ENCODE measurements around the gene KATNB1. TPM values are rescaled to one million over a fixed set of nuclear protein-coding genes. Genes with fewer than 3 reads are reported as not detected.
A peak's percentile ranks its signal among the peaks of the same experiment; 100 is the strongest.

Gene KATNB1
- total RNA-seq, 2 donors from 2014 or later = 17.0 to 26.3 TPM

DNA sequence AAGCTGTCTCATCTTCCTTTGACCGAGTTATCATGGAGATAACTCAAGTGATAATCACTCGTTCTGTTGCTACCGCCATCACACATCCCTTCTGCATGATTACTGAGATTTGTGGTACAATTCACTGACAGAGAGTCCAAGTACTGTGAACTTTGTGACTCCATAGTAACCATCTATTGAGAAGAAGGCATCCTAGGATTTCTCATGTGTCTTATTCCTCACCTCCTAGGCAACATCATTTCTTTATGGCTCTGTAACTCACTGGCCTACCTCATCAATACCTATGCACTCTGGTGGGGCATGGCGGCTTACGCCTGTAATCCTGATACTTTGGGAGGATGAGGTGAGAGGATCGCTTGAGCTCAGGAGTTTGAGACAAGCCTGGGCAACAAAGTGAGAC lies 21.5 kb upstream of the KATNB1 start:
- Histone ChIP-seq H3K4me1 (no peaks in the 10 kb centered on the region), H3K4me3 (no peak overlapping the region), H3K9me3 (no peaks in the 10 kb centered on the region), H3K27ac (no peak overlapping the region), H3K27me3 (no peaks in the 10 kb centered on the region), H3K36me3 (no peaks in the 10 kb centered on the region), H3K9ac (ENCODE audit: low read depth in 2 of 2, low read length in 2 of 2) (no peak overlapping the region)
- no peak for DNase-seq
- intact Hi-C loops (cut with DNase I) = no loop called here
- TF ChIP-seq, protein P1, sequence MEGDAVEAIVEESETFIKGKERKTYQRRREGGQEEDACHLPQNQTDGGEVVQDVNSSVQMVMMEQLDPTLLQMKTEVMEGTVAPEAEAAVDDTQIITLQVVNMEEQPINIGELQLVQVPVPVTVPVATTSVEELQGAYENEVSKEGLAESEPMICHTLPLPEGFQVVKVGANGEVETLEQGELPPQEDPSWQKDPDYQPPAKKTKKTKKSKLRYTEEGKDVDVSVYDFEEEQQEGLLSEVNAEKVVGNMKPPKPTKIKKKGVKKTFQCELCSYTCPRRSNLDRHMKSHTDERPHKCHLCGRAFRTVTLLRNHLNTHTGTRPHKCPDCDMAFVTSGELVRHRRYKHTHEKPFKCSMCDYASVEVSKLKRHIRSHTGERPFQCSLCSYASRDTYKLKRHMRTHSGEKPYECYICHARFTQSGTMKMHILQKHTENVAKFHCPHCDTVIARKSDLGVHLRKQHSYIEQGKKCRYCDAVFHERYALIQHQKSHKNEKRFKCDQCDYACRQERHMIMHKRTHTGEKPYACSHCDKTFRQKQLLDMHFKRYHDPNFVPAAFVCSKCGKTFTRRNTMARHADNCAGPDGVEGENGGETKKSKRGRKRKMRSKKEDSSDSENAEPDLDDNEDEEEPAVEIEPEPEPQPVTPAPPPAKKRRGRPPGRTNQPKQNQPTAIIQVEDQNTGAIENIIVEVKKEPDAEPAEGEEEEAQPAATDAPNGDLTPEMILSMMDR (IDR thresholded peaks at IDR 0.05) = no peak

DNA sequence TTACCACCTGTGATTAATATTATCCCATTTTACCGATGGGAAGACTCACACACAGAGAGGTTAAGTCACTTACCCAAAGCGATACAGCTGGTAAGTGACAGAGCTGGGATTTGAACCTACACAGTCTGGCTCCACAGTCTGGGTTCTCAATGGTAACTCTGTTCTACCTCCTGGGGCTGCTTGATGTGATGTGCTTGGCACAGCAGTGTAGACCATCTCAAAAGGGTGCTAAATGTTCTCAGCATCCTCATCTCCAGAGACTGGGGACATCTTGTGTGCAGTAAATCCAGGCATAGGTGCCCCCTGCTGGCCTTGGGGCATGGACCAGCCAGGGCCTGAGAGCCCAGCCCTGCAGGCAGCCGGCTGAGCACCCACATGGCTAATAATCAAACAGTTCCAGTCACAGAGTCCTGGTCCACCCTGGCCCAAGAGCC lies 15.4 kb upstream of the KATNB1 start:
- H3K27ac ChIP-seq = no peak overlapping the region
- H3K27me3 ChIP-seq = no peaks in the 10 kb centered on the region
- intact Hi-C loops (cut with DNase I) = loop anchor here (5.0 kb wide), 1 partner anchor 128 kb away; no protein-coding TSS in a partner anchor
- H3K4me1 ChIP-seq = no peaks in the 10 kb centered on the region
- no peak overlapping the region for H3K4me3 ChIP-seq
- TF ChIP-seq, protein P1 (IDR thresholded peaks at IDR 0.05) = peak; percentile 58
- H3K9ac ChIP-seq (ENCODE audit: low read depth in 2 of 2, low read length in 2 of 2) = no peak overlapping the region
- peak; percentile 53 for DNase-seq
- no peaks in the 10 kb centered on the region for H3K9me3 ChIP-seq
- no peaks in the 10 kb centered on the region for H3K36me3 ChIP-seq

DNA sequence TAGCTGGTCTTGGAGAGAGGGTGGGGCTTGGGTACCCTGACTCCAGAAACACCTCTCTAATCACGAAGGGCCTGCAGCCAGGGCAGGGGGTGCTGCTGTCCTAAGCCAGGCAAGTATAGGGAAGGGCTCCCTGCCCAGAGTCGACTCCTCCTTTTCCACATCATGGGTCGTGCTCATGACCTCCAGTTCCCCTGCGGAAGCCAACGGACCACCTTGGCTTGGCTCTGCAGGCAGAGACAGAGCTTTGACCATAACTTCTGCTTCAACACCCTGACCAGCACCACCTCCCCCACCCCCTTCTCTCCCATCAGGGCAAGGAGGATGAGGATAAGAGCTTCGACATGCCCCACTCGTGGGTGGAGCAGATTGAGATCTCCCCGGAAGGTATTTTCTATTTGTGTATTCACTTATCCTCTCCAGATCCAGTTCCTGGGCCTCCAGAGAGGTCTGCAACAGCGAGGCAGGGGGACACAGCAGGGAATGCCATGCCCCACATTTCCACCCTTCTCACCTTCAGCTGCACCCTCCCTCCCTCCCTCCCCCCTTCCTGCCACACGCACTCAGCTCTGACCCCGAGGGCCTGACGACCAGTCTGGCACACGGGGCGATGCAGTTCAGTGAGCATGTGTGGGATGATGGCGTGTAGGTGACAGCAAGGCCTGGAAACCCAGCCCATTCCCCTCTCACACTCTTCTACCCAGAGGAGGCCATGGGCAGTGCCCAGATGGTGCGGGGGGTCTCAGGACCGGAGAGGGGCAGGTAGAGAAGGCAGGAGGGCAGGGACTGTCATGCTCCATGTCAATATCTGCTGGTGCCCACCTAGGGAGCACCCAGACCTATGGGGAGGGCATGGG lies 14.0 kb upstream of the KATNB1 start:
- Histone ChIP-seq H3K27me3 (no peaks in the 10 kb centered on the region), H3K4me1 (no peaks in the 10 kb centered on the region), H3K36me3 (no peaks in the 10 kb centered on the region), H3K9ac (ENCODE audit: low read depth in 2 of 2, low read length in 2 of 2) (no peak overlapping the region), H3K27ac (no peak overlapping the region), H3K4me3 (no peak overlapping the region), H3K9me3 (no peaks in the 10 kb centered on the region)
- TF ChIP-seq, protein P1 (IDR thresholded peaks at IDR 0.05) = no peak
- intact Hi-C loops (cut with DNase I) = loop anchor here (5.0 kb wide), 1 partner anchor 129 kb away; no protein-coding TSS in a partner anchor
- no peak for DNase-seq

DNA sequence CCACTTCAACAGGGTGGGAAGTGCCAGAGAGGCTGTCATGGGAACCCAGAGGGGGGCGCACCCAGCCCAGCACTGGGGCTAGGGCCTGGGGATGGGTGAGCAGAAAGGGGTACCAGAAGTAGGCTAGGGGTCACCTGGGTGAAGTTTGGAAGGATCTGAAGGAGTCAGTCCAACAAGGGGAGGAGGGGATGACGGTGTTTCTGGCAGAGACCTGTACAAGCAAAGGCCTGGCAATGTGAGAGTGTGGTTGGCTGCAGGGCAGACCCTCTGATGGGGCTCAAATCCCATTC lies 13.4 kb upstream of the KATNB1 start:
- Histone ChIP-seq H3K4me3 (no peak overlapping the region), H3K4me1 (no peaks in the 10 kb centered on the region), H3K27ac (no peak overlapping the region), H3K36me3 (no peaks in the 10 kb centered on the region), H3K27me3 (no peaks in the 10 kb centered on the region), H3K9ac (ENCODE audit: low read depth in 2 of 2, low read length in 2 of 2) (no peak overlapping the region), H3K9me3 (no peaks in the 10 kb centered on the region)
- DNase-seq = no peak
- intact Hi-C loops (cut with DNase I) = loop anchor here (5.0 kb wide), 1 partner anchor 130 kb away; no protein-coding TSS in a partner anchor
- TF ChIP-seq, protein P1 (IDR thresholded peaks at IDR 0.05) = no peak

DNA sequence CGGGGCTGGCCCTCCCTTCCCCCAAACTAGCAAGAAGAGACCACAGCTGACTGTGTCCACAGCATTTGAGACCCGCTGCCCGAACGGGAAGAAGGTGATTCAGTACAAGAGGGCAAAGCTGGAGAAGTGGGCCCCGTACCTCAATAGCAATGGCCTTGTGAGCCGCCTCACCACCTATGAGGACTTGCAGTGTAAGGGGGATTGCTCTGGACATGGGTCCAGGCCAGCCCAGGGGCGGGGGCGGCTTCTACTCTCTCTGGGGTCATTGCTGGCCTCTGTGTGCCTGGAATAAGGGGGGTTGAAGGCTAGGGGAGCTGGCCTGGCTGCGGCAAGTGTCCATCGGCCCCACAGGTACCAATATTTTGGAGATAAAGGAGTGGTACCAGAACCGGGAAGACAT lies 12.9 kb upstream of the KATNB1 start:
- H3K27ac ChIP-seq = no peak overlapping the region
- H3K9ac ChIP-seq (ENCODE audit: low read depth in 2 of 2, low read length in 2 of 2) = no peak overlapping the region
- DNase-seq = no peak
- intact Hi-C loops (cut with DNase I) = loop anchor here (5.0 kb wide), 1 partner anchor 130 kb away; no protein-coding TSS in a partner anchor
- H3K36me3 ChIP-seq = no peaks in the 10 kb centered on the region
- TF ChIP-seq, protein P1 (IDR thresholded peaks at IDR 0.05) = no peak
- H3K27me3 ChIP-seq = no peaks in the 10 kb centered on the region
- H3K4me3 ChIP-seq = no peak overlapping the region
- H3K9me3 ChIP-seq = no peaks in the 10 kb centered on the region
- no peaks in the 10 kb centered on the region for H3K4me1 ChIP-seq
